Stimulated activated CD8-positive, alpha-beta memory T cell treated with anti-CD3 and anti-CD28 coated beads, Interleukin-7, amount 100 ng/mL, for 48 hours (primary cell): ENCODE measurements around the gene ZNF438.
"Not testable (repeated sequence)": the region's sequence is repeated elsewhere in the genome, so short reads cannot be mapped to it uniquely, and the experiment has no call there.

Experiments used
- DNase-seq, 2 donors: peaks; one replicate each; pipeline ENCODE4 v3.0.0-alpha.2; 2020; ENCODE audit warnings: low read depth in 1 of 2; ENCODE audit errors: extremely low read depth in 1 of 2

Gene ZNF438

GRCh38 chr10:31055573-31056251 lies 24.0 kb upstream of the ZNF438 start:
- DNase-seq: no peak

GRCh38 chr10:31051703-31052102 lies 20.0 kb upstream of the ZNF438 start:
- no peak for DNase-seq

GRCh38 chr10:31042670-31043069 lies 11.0 kb upstream of the ZNF438 start:
- no peak for DNase-seq

- DNase-seq: no peak
These were observed 9.3 kb upstream of the ZNF438 start for GRCh38 chr10:31041011-31041410.

- not testable (repeated sequence) for DNase-seq
These were observed 7.3 kb upstream of the ZNF438 start for GRCh38 chr10:31039006-31039405.

- DNase-seq: no peak
These were observed 6.1 kb upstream of the ZNF438 start for GRCh38 chr10:31037749-31038148.

- no peak for DNase-seq
These were observed 4.5 kb upstream of the ZNF438 start for GRCh38 chr10:31036209-31036608.

GRCh38 chr10:31035266-31035798 lies 3.7 kb upstream of the ZNF438 start:
- no peak for DNase-seq

- DNase-seq: no peak
These were observed 2.6 kb upstream of the ZNF438 start for GRCh38 chr10:31034098-31034909.

GRCh38 chr10:31033147-31033546 lies 1.5 kb upstream of the ZNF438 start:
- DNase-seq: no peak

GRCh38 chr10:31032258-31033132 lies 830 bp upstream of the ZNF438 start:
- DNase-seq: peak; percentile 87 to 89

GRCh38 chr10:31031205-31031557 lies 484 bp downstream of the ZNF438 start:
- no peak for DNase-seq

- no peak for DNase-seq
These were observed 865 bp downstream of the ZNF438 start for GRCh38 chr10:31030800-31031199.

GRCh38 chr10:31030260-31030659 lies 1.4 kb downstream of the ZNF438 start:
- no peak for DNase-seq

- no peak for DNase-seq
These were observed 3.6 kb downstream of the ZNF438 start for GRCh38 chr10:31028081-31028480.

- not testable (repeated sequence) for DNase-seq
These were observed 5.4 kb downstream of the ZNF438 start for GRCh38 chr10:31026279-31026678.

- no peak for DNase-seq
These were observed 6.5 kb downstream of the ZNF438 start for GRCh38 chr10:31025142-31025541.

GRCh38 chr10:31023558-31023957 lies 8.1 kb downstream of the ZNF438 start:
- no peak for DNase-seq

- DNase-seq: no peak
These were observed 11.5 kb downstream of the ZNF438 start for GRCh38 chr10:31020209-31020608.

- no peak for DNase-seq
These were observed 12.7 kb downstream of the ZNF438 start for GRCh38 chr10:31018962-31019361.

GRCh38 chr10:31018356-31018750 lies 13.3 kb downstream of the ZNF438 start:
- no peak for DNase-seq
